ENCODE data around the gene RGS19.
A peak's percentile ranks its signal among the peaks of the same experiment; 100 is the strongest.

RGS19 gene

GRCh38 chr20:64047968-64048401, 31.3 kb downstream of the RGS19 start:
- no peak for DNase-seq

- DNase-seq = no peak
These were observed 32.3 kb downstream of the RGS19 start for GRCh38 chr20:64047046-64047389.

- no peak for DNase-seq
These were observed 33.8 kb downstream of the RGS19 start for GRCh38 chr20:64045346-64046011.

GRCh38 chr20:64044484-64045247, 34.7 kb downstream of the RGS19 start:
- peak; percentile 71 for DNase-seq

- no peak for DNase-seq
These were observed 35.5 kb downstream of the RGS19 start for GRCh38 chr20:64043768-64044167.

GRCh38 chr20:64042054-64042781, 37.1 kb downstream of the RGS19 start:
- DNase-seq = no peak

- DNase-seq = no peak
These were observed 37.6 kb downstream of the RGS19 start for GRCh38 chr20:64041781-64042053.

- no peak for DNase-seq
These were observed 38.1 kb downstream of the RGS19 start for GRCh38 chr20:64041040-64041780.

GRCh38 chr20:64040231-64041039, 38.9 kb downstream of the RGS19 start:
- DNase-seq = no peak

GRCh38 chr20:64039293-64040160, 39.8 kb downstream of the RGS19 start:
- no peak for DNase-seq

- DNase-seq = peak; percentile 76
These were observed 40.6 kb downstream of the RGS19 start for GRCh38 chr20:64038565-64039292.

- no peak for DNase-seq
These were observed 41.1 kb downstream of the RGS19 start for GRCh38 chr20:64038224-64038564.

GRCh38 chr20:64037498-64038213, 41.7 kb downstream of the RGS19 start:
- DNase-seq = no peak

GRCh38 chr20:64037199-64037497, 42.2 kb downstream of the RGS19 start:
- DNase-seq = no peak

- no peak for DNase-seq
These were observed 42.7 kb downstream of the RGS19 start for GRCh38 chr20:64036346-64037198.

- no peak for DNase-seq
These were observed 43.4 kb downstream of the RGS19 start, which contains the start of gene C20orf204 for GRCh38 chr20:64035933-64036345. Gene C20orf204 (plus strand): TSS chr20:64036182. CDS start chr20:64036324, 142 bp downstream.

- no peak for DNase-seq
These were observed 44.0 kb downstream of the RGS19 start for GRCh38 chr20:64035066-64035932.

- no peak for DNase-seq
These were observed 45.3 kb downstream of the RGS19 start for GRCh38 chr20:64033981-64034493.
